ENCODE measurements around the gene TRMT10C.

- TF ChIP-seq CTCF (IDR thresholded peaks at IDR 0.05; ENCODE audit: low read depth, low read length) (no peak), EZH2phosphoT487 (IDR thresholded peaks at IDR 0.05; ENCODE audit: low read depth) (no peak)
These were observed 18.7 kb upstream of the TRMT10C start for GRCh38 chr3:101542957-101543356.

Data from OCI-LY3 (cell line).